H1 (cell line): Measurements from ENCODE around the gene DCAF6. TPM values are rescaled to one million over a fixed set of nuclear protein-coding genes. Genes with fewer than 3 reads are reported as not detected.

ENCODE experiments used
- SP2 ChIP-seq: IDR thresholded peaks from 2 replicates; pipeline ENCODE4 v1.6.1; 2012; ENCODE audit warnings: mild to moderate bottlenecking, low read length, inconsistent platforms
- polyA plus RNA-seq, 7 experiments: library from polyadenylated mRNA; depleted of rRNA in 3 of 7; stranded (reverse) in 5 of 7; unstranded in 2 of 7; fragments of >200 nt in 5 of 7; fragments of 200-250 nt in 2 of 7; gene quantifications; 1 replicate in 5 of 7; 2 replicates in 1 of 7; 4 replicates in 1 of 7; pipeline versions ENCODE4 v1.2.1 to v1.2.3, GENCODE V29; 2011 to 2013; ENCODE audit warnings: missing spikeins in 2 of 7, mixed read lengths in 2 of 7
- total RNA-seq: library from RNA; stranded (reverse); fragmentation: NEBNext Ultra II Directional; extraction: Animal tissue kit (Norgen Biotek cat#: 25700); gene quantifications from 2 replicates; pipeline ENCODE4 v1.2.1, GENCODE V29; 2021
- TF ChIP-seq, protein P1 (sequence below), 3 experiments: IDR thresholded peaks; 1 replicate in 2 of 3; 2 replicates in 1 of 3; pipeline versions ENCODE4 v1.5.1 to v1.6.1; 2011; ENCODE audit warnings: low read length in 3 of 3, mild to moderate bottlenecking in 3 of 3, inconsistent platforms in 2 of 3, low read depth in 1 of 3, moderate library complexity in 1 of 3; ENCODE audit not compliant: insufficient read depth in 1 of 3; ENCODE audit errors: control extremely low read depth in 1 of 3

DCAF6 gene
- total and polyA plus RNA-seq, 2 of the 8 experiments (the other 6 are each of a cell fraction or from before 2014, with no cell fraction given) = 12.3 to 17.4 TPM

DNA sequence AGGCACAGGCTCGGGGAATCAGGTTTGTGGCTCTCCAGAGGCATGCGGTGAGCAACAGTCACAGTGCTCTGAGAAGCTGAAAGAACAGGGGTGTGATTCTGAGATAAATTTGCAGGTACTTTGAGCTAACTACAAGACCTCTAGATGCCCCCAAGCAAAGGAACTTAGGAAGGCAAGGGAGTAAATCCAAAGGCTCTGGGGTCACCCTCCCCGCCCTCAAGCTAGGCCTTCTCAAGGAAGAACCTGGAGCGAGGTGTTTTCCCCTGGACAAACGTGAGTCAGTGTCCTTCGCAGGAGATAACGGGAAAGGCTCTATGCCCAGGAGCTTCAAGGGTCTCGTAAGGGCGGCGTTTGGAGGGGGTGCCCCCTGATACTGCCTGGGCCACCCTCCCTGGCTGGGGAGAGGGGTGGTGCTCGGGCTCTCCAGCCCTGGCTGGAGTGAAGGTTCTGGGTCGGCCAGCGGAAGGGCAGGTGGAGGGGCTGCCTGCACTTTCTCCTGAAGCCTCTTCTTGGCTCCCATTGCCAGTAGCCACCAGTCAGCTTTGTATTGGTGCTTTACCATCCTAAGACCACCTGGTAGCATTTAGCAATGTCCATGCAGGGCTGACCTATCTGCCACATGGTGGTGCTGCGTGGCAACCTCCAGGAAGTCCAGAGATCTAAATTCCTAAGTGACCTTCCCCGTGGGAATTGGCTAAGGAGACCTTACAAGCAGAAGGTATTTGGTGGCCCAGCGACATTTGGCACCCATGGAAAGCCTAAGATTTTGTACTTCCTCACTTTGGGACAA is 156.3 kb downstream of the DCAF6 start (continued):
- TF ChIP-seq, protein P1, sequence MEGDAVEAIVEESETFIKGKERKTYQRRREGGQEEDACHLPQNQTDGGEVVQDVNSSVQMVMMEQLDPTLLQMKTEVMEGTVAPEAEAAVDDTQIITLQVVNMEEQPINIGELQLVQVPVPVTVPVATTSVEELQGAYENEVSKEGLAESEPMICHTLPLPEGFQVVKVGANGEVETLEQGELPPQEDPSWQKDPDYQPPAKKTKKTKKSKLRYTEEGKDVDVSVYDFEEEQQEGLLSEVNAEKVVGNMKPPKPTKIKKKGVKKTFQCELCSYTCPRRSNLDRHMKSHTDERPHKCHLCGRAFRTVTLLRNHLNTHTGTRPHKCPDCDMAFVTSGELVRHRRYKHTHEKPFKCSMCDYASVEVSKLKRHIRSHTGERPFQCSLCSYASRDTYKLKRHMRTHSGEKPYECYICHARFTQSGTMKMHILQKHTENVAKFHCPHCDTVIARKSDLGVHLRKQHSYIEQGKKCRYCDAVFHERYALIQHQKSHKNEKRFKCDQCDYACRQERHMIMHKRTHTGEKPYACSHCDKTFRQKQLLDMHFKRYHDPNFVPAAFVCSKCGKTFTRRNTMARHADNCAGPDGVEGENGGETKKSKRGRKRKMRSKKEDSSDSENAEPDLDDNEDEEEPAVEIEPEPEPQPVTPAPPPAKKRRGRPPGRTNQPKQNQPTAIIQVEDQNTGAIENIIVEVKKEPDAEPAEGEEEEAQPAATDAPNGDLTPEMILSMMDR (IDR thresholded peaks at IDR 0.05; ENCODE audit: control extremely low read depth in 1 of 3, insufficient read depth in 1 of 3, low read depth in 1 of 3, low read length in 3 of 3) = peak; percentile 55 to 67 (median 57)
- TF ChIP-seq SP2 = no peak
